GM12874 (cell line): ENCODE results near the gene EXD2.

Experiments
- TF ChIP-seq, protein P1 (sequence below): IDR thresholded peaks from 2 replicates; pipeline ENCODE4 v1.5.1; 2011; ENCODE audit warnings: low read depth, mild to moderate bottlenecking, control low read depth, low read length, moderate library complexity; ENCODE audit not compliant: insufficient read depth

EXD2 gene

GRCh38 chr14:69175130-69175529 lies 16.2 kb upstream of the EXD2 start:
- TF ChIP-seq, protein P1, sequence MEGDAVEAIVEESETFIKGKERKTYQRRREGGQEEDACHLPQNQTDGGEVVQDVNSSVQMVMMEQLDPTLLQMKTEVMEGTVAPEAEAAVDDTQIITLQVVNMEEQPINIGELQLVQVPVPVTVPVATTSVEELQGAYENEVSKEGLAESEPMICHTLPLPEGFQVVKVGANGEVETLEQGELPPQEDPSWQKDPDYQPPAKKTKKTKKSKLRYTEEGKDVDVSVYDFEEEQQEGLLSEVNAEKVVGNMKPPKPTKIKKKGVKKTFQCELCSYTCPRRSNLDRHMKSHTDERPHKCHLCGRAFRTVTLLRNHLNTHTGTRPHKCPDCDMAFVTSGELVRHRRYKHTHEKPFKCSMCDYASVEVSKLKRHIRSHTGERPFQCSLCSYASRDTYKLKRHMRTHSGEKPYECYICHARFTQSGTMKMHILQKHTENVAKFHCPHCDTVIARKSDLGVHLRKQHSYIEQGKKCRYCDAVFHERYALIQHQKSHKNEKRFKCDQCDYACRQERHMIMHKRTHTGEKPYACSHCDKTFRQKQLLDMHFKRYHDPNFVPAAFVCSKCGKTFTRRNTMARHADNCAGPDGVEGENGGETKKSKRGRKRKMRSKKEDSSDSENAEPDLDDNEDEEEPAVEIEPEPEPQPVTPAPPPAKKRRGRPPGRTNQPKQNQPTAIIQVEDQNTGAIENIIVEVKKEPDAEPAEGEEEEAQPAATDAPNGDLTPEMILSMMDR, result no peak

GRCh38 chr14:69181491-69181890 lies 9.8 kb upstream of the EXD2 start:
- TF ChIP-seq, protein P1, result no peak

- TF ChIP-seq, protein P1, result no peak
Measured at GRCh38 chr14:69183735-69184134, 7.6 kb upstream of the EXD2 start.

DNA sequence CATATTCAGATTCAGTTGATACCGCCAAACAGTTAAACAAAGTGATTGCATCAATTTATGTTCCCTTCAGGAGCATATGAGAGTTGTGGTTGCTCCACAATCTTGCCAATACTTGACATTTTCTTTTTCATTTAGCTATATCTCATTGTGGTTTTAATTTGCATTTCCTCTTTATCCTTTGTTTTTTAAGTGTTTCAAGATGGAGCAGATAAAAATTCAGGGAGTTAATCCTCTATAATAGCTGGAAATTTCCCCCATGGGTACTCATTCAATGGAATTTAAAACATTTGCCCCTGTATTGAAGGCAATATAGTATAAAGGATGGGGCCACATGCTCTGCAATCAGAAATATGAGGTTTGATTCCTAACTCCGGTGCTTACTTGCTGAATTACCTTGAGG lies 1.1 kb upstream of the EXD2 start:
- TF ChIP-seq, protein P1, result no peak

- TF ChIP-seq, protein P1, result no peak
Measured at GRCh38 chr14:69193721-69194120, 2.4 kb downstream of the EXD2 start.

- TF ChIP-seq, protein P1, result no peak
Measured at GRCh38 chr14:69199786-69200185, 8.5 kb downstream of the EXD2 start.

DNA sequence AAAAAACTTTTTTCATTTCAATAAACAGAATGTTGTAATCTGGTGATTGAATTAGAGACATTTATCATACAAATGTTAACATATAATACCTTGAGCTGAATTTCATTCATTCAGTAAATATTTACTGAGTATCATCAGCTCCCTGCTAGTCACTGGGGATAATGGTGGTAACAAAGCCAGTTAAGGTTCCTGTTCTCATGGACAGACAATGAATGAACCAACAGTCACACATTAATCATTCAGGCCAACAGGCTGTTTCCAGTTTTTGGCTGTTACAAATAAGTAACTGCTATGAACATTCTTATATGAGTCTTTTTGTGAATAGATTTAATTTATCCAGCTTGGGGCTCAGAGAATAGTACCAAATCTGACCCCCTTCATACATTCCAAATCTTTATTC lies 13.5 kb downstream of the EXD2 start:
- TF ChIP-seq, protein P1, result no peak

GRCh38 chr14:69207435-69208041 lies 16.2 kb downstream of the EXD2 start:
- TF ChIP-seq, protein P1, result no peak
